GM20000 (cell line): ENCODE results near the gene CAPN3.

Experiments
- DNase-seq: peaks from one replicate; pipeline ENCODE4 v3.0.0; 2012; ENCODE audit warnings: low spot score
- TF ChIP-seq, protein P1 (sequence below): IDR thresholded peaks from 2 replicates; pipeline ENCODE4 v1.5.1; 2012; ENCODE audit warnings: mild to moderate bottlenecking, control low read depth; ENCODE audit errors: extremely low read depth, missing control alignments

The CAPN3 gene

DNA sequence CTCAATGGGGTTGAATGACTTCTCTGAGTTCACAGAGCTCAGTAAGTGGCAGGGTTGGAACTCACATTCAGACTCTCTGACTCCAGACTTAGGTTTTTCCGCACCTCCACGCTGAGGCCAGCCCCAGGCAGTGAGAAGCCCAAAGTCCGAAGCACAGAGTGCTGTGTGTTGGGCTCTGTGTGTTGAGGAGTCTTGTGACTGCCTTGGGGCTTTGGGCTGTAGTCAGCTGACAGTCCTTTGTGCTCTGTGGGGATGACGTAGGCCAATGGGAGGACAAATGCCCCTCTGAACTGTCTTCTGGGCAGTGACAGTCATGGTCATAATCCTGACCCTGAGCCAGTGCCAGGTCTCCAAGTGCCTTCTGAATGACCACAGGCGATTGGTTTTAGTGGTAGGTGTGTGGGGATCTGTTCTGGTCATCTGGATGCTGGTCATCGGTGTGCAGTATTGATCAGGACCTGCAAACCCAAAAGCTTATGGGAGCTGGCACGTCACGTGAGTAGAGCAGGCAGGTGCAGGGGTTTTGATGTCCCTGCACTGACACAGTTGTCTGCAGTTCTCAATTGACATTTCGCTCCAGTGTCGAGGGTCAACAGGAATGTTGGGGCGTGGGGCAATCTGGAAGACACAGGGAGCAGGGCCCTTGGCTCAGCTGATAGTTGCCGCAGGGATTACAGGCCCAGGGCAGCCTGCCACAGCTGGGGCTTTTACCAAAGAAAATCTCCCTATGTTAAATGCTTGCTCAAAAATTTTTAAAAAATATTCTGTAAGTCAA lies 45.3 kb downstream of the CAPN3 start:
- TF ChIP-seq, protein P1, sequence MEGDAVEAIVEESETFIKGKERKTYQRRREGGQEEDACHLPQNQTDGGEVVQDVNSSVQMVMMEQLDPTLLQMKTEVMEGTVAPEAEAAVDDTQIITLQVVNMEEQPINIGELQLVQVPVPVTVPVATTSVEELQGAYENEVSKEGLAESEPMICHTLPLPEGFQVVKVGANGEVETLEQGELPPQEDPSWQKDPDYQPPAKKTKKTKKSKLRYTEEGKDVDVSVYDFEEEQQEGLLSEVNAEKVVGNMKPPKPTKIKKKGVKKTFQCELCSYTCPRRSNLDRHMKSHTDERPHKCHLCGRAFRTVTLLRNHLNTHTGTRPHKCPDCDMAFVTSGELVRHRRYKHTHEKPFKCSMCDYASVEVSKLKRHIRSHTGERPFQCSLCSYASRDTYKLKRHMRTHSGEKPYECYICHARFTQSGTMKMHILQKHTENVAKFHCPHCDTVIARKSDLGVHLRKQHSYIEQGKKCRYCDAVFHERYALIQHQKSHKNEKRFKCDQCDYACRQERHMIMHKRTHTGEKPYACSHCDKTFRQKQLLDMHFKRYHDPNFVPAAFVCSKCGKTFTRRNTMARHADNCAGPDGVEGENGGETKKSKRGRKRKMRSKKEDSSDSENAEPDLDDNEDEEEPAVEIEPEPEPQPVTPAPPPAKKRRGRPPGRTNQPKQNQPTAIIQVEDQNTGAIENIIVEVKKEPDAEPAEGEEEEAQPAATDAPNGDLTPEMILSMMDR = no peak
- no peak for DNase-seq

DNA sequence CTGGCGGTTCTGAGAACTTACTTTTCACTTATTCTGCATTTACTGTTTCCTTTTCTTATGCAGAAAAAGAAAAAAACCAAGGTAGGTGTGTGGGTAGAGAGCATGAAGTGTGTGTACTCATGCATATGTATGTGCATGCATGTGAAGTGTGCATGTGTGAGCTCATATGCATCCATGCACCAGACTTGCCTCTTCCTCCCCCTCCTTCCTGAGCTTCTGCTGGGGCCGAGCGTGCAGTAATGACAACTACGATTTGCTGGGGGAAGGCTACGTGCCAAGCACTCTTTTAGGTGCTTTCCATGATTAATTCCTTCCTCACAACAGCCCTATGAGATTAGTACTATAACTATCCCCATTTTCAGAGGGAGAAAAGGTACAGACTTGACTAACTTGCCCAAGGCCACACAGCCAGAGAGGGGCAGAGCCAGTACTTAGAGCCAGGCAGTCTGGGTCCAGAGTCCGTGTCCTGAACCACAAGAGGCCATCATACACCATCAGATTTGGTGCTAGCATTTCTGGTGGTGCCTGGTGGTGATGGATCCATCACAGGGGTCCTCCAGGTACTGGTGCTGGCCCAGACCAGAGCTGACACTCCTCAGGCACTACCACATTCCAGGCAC lies 46.7 kb downstream of the CAPN3 start:
- TF ChIP-seq, protein P1 = no peak
- DNase-seq = no peak

DNA sequence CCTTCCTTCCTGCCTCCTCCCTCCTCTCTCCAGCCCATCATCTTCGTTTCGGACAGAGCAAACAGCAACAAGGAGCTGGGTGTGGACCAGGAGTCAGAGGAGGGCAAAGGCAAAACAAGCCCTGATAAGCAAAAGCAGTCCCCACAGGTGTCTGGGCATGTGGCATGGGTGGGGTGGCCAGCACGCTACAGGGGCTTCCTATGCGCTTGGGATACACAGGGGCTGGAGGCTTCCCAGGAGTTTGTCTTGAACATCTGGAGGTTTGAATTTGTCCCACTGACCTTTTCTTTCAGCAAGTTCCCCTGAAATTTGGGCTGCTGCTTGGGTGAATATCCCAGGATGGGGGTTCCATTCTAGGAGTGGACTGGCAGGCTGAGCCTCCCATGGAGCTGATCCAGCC lies 48.9 kb downstream of the CAPN3 start:
- TF ChIP-seq, protein P1 = no peak

DNA sequence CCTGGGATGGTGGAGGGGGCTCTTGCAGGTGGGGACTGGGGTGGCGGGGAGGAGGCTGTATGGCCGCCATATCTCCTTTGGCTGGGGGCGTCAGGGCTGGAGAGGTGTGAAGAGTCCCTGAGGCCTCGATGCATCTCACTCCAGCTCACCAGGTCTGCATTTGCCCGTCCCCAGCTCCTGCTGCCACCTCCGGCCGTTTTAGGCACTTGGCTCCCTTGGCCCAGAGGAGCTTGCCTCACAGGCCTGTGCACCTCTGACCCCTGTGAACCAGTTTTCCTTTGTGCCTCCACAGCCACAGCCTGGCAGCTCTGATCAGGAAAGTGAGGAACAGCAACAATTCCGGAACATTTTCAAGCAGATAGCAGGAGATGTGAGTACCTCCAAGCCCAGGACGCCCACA lies 49.7 kb downstream of the CAPN3 start:
- TF ChIP-seq, protein P1 = no peak
- no peak for DNase-seq

More for the DNA sequence above, 48.9 kb downstream of the CAPN3 start:
- no peak for DNase-seq

DNA sequence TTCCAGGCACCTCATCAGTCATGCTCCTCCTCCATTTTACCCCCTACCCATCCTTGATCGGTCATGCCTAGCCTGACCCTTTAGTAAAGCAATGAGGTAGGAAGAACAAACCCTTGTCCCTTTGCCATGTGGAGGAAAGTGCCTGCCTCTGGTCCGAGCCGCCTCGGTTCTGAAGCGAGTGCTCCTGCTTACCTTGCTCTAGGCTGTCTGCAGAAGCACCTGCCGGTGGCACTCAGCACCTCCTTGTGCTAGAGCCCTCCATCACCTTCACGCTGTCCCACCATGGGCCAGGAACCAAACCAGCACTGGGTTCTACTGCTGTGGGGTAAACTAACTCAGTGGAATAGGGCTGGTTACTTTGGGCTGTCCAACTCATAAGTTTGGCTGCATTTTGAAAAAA lies 52.6 kb downstream of the CAPN3 start:
- no peak for DNase-seq
- TF ChIP-seq, protein P1 = no peak

DNA sequence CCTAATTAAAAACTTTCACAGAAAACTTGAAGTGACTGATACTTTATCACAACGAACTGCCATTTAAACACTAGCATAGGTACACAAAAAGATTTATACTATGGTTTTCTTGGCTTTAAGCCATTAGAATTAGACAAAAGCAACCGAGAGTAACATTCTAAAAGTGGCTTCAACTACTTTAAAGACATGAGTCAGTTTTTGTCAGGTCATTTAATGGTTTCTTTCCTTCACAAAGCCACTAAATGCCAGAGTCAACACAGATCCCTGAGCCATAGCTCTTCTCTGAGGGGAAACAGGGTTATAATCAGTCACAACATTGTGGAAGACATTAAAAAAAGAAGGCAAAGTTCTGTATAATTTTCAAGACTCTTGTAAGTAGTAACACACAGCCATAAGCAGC lies 54.6 kb downstream of the CAPN3 start:
- DNase-seq = no peak
- TF ChIP-seq, protein P1 = no peak

DNA sequence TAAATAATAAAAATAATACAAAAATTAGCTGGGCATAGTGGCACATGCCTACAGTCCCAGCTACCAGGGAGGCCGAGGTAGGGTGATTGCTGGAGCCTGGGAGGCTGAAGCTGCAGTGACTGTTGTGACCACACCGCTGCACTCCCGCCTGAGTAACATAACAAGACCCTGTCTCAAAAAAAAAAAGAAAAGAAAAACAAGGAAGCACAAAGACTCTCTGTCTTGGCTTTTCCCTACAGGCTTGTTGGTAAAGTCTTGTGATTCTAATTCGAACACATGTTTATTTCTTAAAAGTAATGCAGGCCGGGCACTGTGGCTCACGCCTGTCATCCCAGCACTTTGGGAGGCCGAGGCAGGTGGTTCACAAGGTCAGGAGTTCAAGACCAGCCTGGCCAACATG lies 60.1 kb downstream of the CAPN3 start:
- TF ChIP-seq, protein P1 = no peak
- DNase-seq = no peak
